Measurements from ENCODE around the gene GORAB.

The GORAB gene

DNA sequence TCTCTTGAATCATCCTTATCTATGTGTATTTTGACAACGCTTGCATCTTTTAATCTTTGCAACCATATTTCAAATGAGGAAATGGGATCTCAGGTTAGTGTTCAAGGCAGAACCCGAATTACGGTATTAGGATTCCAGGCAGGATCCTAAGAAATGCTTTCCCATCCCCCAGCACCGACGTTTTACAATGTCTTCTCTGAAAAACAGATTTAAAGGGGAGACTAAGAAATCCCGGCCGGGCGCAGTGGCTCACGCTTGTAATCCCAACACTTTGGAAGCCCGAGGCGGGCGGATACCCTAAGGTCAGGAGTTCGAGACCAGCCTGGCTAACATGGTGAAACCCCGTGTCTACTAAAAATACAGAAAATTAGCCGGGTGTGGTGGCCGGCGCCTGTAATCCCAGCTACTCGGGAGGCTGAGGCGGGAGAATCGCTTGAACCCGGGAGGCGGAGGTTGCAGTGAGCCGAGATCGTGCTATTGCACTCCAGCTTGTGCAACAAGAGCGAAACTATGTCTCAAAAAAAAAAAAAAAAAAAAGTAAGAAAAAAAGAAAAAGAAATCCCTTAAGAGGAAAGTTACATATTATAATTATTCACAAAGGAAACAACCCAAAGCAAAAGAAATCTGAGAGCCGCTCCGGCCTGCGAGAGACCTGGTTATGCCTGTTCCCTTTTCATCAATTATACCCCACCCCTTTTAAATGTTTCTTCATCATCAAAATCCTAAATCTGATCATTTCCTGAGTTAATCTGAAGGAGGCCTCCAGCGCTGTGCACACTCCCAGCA, 801 bp upstream of the GORAB start:
- TF ChIP-seq ZNF274 (IDR thresholded peaks at IDR 0.05; ENCODE audit: low read depth, low read length), result no peak
- peak overlapping the region; percentile 98 for H3K4me3 ChIP-seq (ENCODE audit: low read length)

DNA sequence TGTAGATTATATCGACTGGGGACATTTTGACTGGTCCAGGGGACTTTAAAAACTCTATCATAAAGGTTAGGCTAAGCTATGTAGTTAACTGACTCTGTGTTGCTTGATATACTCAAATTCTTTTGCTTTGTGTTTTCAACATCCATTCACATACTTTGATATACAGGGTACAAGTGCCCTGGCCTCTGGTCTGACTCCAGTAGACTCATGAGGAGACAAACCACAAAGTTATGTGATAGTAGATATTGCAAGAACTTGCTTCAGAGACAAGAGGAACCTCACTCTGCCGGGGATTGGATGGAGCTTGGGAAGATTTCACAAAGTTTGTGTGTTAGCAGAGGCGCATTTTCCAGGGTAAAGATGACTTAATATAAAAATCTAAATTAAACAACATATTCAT, 1.3 kb downstream of the GORAB start:
- no peak for TF ChIP-seq ZNF274 (IDR thresholded peaks at IDR 0.05; ENCODE audit: low read depth, low read length)
- peak overlapping the region; percentile 98 for H3K4me3 ChIP-seq (ENCODE audit: low read length)

DNA sequence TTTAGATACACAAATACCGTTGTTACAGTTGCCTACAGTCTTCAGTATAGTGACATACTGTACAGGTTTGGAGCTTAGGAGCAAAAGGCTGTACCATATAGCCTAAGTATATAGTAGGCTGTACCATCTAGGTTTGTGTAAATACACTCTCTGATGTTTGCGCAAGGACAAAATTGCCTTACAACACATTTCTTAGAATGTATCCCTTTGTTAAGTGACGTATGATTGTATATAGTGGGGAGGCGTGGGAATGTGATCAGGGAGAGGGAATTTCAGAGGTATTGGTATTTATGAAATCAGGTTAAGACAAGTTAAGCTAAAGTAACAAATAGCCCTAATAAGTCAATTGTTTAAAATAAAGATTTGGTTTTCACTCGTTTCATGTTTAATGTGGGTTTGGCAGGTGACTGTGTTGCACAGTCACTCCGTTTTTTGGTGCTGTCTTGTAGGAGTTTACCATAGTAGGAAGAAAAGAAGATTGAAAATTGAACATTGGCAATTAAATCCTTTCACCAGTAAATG, 2.7 kb downstream of the GORAB start:
- no peak overlapping the region; the same call in 1 of the 2 replicates for H3K4me3 ChIP-seq (ENCODE audit: low read length)
- no peak for TF ChIP-seq ZNF274 (IDR thresholded peaks at IDR 0.05; ENCODE audit: low read depth, low read length)

DNA sequence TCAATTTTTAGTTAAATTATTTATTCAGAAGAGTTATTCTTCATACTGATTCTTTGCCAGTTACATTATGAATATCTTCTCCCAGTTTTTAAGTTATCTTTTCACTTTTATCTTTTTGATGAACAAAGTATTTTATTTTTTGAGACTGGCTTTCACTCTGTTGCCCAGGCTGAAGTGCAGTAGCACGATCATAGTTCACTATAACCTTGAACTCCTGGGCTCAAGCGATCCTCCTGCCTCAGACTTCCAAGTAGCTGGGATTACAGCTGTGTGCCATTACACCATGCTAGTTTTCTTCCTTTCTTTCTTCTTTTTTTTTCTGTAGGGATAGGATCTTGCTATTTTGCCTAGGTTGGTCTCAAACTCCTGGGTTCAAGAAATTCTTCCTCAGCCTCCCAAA, 3.5 kb downstream of the GORAB start:
- no peak for TF ChIP-seq ZNF274 (IDR thresholded peaks at IDR 0.05; ENCODE audit: low read depth, low read length)
- no peak overlapping the region; the same call in 1 of the 2 replicates for H3K4me3 ChIP-seq (ENCODE audit: low read length)

DNA sequence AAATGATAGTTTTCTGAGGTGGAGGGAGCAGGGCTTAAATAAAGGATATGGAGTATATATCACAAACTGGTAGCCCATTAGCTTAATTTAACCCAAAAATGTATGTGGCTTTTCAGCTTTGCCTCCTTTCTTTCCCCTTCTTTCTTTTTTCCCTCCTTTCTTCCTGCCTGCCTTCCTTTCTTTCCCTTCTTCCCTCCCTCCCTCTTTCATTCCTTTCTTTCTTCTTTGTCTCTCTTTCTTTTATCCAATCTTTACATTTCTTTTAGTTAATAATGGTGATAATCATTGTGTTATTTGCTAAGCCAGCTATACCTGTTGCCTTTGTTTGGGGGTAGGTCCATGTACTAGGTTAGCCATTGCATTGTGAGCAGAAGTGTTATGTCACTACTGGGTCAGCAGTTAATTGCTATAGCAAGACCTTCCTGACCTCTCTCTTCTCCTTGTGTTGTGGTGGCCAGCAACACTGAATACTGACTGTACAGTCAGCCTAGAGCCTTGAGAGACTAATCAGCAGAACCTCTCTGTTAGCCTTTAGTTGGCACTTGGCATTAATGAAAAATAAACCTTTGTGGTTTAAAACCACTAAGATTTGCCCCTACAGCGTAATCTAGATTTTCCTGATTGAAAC, 5.1 kb downstream of the GORAB start:
- TF ChIP-seq ZNF274 (IDR thresholded peaks at IDR 0.05; ENCODE audit: low read depth, low read length), result no peak
- peak overlapping the region; percentile 25; the same call in 1 of the 2 replicates for H3K4me3 ChIP-seq (ENCODE audit: low read length)

DNA sequence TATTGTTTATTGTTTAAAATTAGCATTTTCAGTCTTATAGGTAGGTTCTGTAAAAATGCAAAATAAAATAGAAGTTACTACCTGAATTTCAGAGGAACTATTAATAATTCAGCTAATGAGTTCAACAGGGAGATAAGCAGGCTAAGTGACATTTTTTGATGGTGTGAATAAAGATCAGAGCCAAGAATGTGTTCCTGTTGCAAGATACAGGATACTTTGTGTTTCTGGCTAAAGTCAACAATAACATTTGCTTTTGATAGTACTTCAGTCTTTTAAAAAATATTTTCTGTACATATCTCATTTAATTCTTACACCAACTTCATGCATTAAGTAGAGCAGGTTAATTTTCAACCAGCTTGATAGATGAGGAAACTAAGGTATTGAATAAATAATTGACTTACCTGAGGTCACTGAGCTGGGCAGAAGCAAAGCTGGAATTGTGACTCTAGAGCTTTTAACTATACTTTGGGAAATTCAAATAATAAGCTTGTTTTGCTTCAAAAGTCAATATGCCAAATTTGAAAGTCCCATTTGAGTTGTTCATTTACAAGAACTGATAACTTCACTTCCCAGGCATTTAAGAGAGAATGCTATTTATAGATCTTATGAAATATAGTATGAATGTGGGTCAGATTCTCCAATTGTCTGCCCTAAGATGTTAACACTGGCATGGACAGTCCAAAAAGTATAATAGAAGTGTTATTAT, 6.0 kb downstream of the GORAB start:
- peak overlapping the region; percentile 25; the same call in 1 of the 2 replicates for H3K4me3 ChIP-seq (ENCODE audit: low read length)
- no peak for TF ChIP-seq ZNF274 (IDR thresholded peaks at IDR 0.05; ENCODE audit: low read depth, low read length)

DNA sequence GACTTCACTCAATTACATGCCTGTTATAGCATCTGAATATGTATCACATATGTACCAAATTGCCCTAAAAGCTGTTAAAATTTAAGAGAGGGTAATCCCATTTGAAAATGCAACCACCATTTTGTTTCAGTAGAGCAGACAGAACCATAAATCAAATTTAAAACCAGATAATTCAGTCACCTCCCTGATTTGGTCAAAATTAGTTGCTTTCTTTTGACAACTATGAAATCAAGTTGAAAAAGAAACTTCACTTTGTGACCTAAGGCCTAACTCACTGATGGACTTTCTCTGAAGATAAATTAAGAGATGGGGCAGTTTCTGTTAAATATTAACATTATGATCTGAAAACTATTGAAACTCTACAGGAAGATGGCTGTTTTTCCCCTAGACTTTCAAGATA, 6.7 kb downstream of the GORAB start:
- TF ChIP-seq ZNF274 (IDR thresholded peaks at IDR 0.05; ENCODE audit: low read depth, low read length), result no peak
- H3K4me3 ChIP-seq (ENCODE audit: low read length), result no peak overlapping the region

DNA sequence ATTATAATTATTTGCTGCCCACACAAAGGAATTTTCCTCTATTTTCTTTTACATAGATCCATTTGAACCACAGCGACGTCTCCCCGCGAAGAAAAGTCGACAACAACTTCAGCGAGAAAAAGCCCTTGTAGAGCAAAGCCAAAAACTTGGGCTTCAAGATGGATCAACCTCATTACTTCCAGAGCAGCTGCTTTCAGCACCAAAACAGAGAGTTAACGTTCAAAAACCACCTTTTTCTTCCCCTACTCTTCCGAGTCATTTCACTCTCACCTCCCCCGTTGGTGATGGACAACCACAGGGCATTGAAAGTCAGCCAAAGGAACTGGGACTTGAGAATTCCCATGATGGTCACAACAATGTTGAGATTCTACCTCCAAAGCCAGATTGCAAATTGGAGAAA, 7.2 kb downstream of the GORAB start:
- no peak overlapping the region for H3K4me3 ChIP-seq (ENCODE audit: low read length)
- TF ChIP-seq ZNF274 (IDR thresholded peaks at IDR 0.05; ENCODE audit: low read depth, low read length), result no peak

DNA sequence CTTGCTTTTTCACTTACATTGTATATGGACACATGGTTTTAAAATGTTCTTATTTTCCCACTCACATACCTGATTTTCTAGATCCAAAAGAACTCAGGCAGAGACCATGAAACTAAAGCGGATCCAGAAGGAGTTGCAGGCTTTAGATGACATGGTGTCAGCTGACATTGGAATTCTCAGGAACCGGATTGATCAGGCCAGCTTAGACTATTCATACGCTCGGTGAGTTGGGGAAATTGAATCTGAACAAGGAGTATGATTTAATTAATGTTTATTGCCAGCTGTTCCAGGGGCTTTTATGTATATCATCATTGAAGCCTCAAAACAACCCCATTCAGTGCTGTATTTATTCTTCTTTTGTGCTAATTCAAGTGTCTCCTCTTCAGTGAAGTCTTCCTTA, 12.7 kb downstream of the GORAB start:
- no peak overlapping the region for H3K4me3 ChIP-seq (ENCODE audit: low read length)
- no peak for TF ChIP-seq ZNF274 (IDR thresholded peaks at IDR 0.05; ENCODE audit: low read depth, low read length)

DNA sequence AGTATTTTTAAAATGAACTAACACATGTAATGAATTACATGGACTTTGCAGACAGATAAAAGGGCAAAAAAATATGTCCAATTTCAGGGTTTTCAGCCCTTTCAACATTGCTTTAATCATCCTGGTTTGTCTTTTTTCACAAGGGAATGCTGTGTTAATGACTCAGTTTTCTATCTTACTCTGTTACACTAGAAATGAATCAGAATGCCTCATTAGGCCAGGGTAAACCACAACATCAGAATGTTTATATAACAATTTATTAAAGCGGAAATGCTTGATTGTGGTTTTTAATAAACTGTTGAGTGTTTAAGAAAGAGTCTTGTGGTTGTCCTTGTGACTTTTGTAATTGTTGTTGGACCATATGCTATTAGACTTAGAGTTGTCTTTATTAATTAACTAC, 13.5 kb downstream of the GORAB start:
- no peak overlapping the region for H3K4me3 ChIP-seq (ENCODE audit: low read length)

DNA sequence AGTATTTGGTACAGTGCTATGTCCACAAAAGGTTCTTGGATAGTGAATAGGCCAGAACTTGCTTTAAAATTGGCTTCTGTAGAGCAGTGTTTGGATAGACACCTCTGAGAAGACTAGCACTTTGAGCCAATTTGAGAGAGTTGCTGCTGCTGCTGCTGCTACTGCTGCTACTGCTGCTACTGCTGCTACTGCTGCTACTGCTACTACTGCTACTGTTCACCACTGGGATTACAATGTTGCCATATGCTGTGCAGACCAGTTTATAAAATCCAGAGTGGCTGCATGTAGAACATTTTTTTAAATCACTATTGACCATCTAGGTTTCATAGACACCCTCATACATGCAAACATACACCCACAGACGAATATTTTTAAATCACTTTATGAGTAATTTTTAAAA, 15.3 kb downstream of the GORAB start:
- TF ChIP-seq ZNF274 (IDR thresholded peaks at IDR 0.05; ENCODE audit: low read depth, low read length), result no peak
- H3K4me3 ChIP-seq (ENCODE audit: low read length), result no peak overlapping the region

More for the DNA sequence above, 13.5 kb downstream of the GORAB start:
- TF ChIP-seq ZNF274 (IDR thresholded peaks at IDR 0.05; ENCODE audit: low read depth, low read length), result no peak

DNA sequence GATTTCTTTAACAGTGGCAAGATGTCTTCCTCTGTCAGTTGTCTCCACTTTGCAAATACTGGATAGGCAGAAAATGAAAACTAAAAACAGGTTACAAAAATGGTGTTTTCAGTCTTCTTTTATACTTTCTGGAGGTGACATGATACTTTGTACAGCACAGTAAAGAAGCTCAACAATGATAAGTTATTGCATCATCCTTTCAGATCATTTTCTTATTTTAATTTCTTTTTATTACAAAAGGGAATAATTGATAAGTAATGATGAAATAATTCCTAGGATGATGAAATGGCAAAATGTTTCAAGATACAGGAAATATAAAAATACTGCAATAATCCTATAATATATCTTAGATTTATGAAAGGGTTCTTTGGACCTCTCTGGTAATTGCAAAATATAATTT, 16.5 kb downstream of the GORAB start:
- H3K4me3 ChIP-seq (ENCODE audit: low read length), result no peak overlapping the region
- TF ChIP-seq ZNF274 (IDR thresholded peaks at IDR 0.05; ENCODE audit: low read depth, low read length), result no peak

DNA sequence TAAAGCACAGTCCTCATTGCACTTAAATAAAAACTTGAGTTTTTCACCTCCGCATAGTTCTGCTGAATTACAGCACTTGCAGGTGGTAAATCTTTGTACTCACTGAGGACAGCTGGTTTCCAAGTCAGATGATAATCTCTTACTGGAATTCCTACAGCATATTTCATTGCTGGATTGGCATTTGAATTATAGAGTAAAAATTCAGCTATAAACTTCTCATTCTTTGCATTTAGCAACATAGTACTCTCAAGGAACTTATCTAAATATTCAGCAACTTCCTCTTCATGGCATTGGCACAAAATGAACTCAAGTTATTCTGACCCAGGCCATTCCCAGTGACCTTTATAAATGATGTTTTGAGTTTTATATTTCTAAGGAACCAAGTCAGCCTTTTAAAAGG, 23.4 kb downstream of the GORAB start:
- no peak for TF ChIP-seq ZNF274 (IDR thresholded peaks at IDR 0.05; ENCODE audit: low read depth, low read length)
- no peak overlapping the region for H3K4me3 ChIP-seq (ENCODE audit: low read length)

DNA sequence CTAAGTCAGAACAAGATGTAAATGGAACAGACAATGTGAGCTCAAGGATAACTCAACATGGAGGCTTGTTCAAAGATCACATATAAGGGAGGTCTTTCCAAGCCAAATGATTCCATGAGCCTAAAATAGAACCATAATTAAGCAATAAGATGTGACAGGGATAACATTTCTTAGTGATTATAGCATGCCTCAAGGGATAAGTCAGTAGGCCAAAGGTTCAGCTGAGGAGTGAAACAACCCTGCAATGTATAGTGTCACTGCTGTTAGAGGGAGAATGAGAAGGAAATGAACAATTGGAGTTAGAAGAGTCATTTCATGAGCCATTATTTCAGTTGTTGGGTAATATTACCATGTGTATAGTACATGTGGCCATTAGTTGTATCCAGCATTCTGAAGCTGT, 25.0 kb downstream of the GORAB start:
- TF ChIP-seq ZNF274 (IDR thresholded peaks at IDR 0.05; ENCODE audit: low read depth, low read length), result no peak
- no peak overlapping the region for H3K4me3 ChIP-seq (ENCODE audit: low read length)

DNA sequence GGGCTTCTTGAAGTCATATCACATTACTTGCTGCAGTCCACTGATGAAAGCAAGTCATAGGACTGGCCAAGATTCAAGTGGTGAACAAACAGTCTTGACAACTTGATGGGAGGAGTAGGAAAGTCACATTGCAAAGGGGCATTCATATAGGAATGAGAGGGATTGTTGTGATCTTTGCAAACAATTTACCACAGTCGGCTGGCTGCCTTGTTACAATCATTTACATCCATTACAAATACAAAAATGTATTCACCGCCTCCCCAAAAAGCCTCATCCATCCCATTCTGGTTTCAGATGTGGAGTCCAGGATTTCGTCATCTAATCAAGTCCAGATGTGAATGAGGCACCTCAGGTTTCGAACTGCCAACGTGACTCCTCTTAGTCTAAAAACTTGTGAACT, 26.8 kb downstream of the GORAB start:
- TF ChIP-seq ZNF274 (IDR thresholded peaks at IDR 0.05; ENCODE audit: low read depth, low read length), result no peak
- no peak overlapping the region for H3K4me3 ChIP-seq (ENCODE audit: low read length)
